ENCODE data around the gene SHCBP1.

- TF ChIP-seq POLR2A (IDR thresholded peaks at IDR 0.05), result no peak
- TF ChIP-seq CTCF (IDR thresholded peaks at IDR 0.05 in 4 of 5, conservative IDR thresholded peaks at IDR 0.05 in 1 of 5), result no peak
Measured at GRCh38 chr16:46650254-46650623, 29.1 kb upstream of the SHCBP1 start.
